DND-41 (cell line): Measurements from ENCODE around the gene LGALSL.

Experiments used
- ATAC-seq: fragments of 200-7000 bp; cut with Tn5 transposase; 3 replicates; pipeline ENCODE4 v1.9.1; 2021; ENCODE audit warnings: low read depth; ENCODE audit not compliant: insufficient read depth
- DNase-seq: peaks from one replicate; pipeline ENCODE4 v3.0.0-alpha.2; 2020
- H2AFZ ChIP-seq: 2 replicates; pipeline ENCODE4 v1.6.0; 2012; ENCODE audit warnings: low read depth, low read length
- H3K27ac ChIP-seq: 2 replicates; pipeline ENCODE4 v1.5.1; 2012; ENCODE audit warnings: low read length, inconsistent platforms
- H3K27me3 ChIP-seq: fragments of 200-600 bp; sonication (generic); 2 replicates; pipeline ENCODE4 v1.6.0; 2012; ENCODE audit warnings: low read length, mild to moderate bottlenecking, inconsistent platforms; ENCODE audit not compliant: insufficient read depth, poor library complexity
- H3K36me3 ChIP-seq: 2 replicates; pipeline ENCODE4 v1.5.1; 2012; ENCODE audit warnings: low read length, inconsistent platforms; ENCODE audit not compliant: insufficient read depth
- H3K4me1 ChIP-seq: 2 replicates; pipeline ENCODE4 v1.5.1; 2012; ENCODE audit warnings: mild to moderate bottlenecking, low read length; ENCODE audit not compliant: insufficient read depth
- H3K4me2 ChIP-seq: 2 replicates; pipeline ENCODE4 v1.6.0; 2012; ENCODE audit warnings: mild to moderate bottlenecking, moderate library complexity, low read length, inconsistent platforms; ENCODE audit not compliant: insufficient read depth
- H3K4me3 ChIP-seq, 2 experiments: fragments of 200-600 bp in 1 of 2; shearing (Covaris generic) in 1 of 2; 2 replicates each; pipeline ENCODE4 v1.5.1; 2012 to 2016; ENCODE audit warnings: inconsistent platforms in 2 of 2, low read length in 2 of 2, mild to moderate bottlenecking in 2 of 2, low read depth in 1 of 2, moderate library complexity in 1 of 2
- H3K79me2 ChIP-seq: 2 replicates; pipeline ENCODE4 v1.6.0; 2012; ENCODE audit warnings: low read length, inconsistent platforms; ENCODE audit not compliant: insufficient read depth
- H3K9ac ChIP-seq: 2 replicates; pipeline ENCODE4 v1.6.0; 2012; ENCODE audit warnings: low read depth, mild to moderate bottlenecking, inconsistent platforms, low read length, moderate library complexity
- H3K9me3 ChIP-seq: 2 replicates; pipeline ENCODE4 v1.5.1; 2012; ENCODE audit warnings: low read length, moderate library complexity, mild to moderate bottlenecking, inconsistent platforms; ENCODE audit not compliant: insufficient read depth, severe bottlenecking
- H4K20me1 ChIP-seq: 2 replicates; pipeline ENCODE4 v1.6.0; 2012; ENCODE audit warnings: low read length; ENCODE audit not compliant: insufficient read depth
- EZH2 ChIP-seq: IDR thresholded peaks from 3 replicates; pipeline ENCODE4 v1.6.1; 2012; ENCODE audit warnings: borderline replicate concordance, low read depth, mild to moderate bottlenecking, moderate library complexity, low read length, inconsistent platforms; ENCODE audit not compliant: severe bottlenecking
- TF ChIP-seq, protein P1 (sequence below): IDR thresholded peaks from 2 replicates; pipeline ENCODE4 v1.5.1; 2012; ENCODE audit warnings: borderline replicate concordance, low read length, moderate library complexity, mild to moderate bottlenecking; ENCODE audit not compliant: poor library complexity, severe bottlenecking; ENCODE audit errors: extremely low read depth

The LGALSL gene

DNA sequence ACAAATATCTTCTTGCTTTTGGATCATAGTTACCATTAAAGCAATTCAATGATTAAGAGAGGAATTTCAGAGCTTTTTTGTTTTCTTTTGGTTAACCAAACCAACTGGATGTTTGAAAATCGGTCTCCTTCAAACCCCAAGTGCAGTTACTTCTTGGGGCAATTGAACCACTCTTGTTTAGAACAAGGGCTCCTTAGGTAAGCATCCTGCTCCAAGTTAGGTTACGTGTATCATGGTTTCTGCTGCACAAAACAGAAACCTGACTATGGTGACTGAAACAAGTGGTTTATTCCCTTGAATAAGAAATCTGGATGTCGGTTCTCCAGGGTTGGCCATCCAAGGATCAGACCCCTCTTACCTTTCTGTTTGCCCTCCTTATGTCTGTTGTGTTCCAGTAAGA, 16.1 kb upstream of the LGALSL start:
- H2AFZ ChIP-seq = no peak overlapping the region
- H3K4me2 ChIP-seq = no peak overlapping the region
- H3K27ac ChIP-seq = no peak overlapping the region
- DNase-seq = no peak
- H3K9me3 ChIP-seq = no peaks in the 10 kb centered on the region
- no peak for TF ChIP-seq EZH2
- TF ChIP-seq, protein P1, sequence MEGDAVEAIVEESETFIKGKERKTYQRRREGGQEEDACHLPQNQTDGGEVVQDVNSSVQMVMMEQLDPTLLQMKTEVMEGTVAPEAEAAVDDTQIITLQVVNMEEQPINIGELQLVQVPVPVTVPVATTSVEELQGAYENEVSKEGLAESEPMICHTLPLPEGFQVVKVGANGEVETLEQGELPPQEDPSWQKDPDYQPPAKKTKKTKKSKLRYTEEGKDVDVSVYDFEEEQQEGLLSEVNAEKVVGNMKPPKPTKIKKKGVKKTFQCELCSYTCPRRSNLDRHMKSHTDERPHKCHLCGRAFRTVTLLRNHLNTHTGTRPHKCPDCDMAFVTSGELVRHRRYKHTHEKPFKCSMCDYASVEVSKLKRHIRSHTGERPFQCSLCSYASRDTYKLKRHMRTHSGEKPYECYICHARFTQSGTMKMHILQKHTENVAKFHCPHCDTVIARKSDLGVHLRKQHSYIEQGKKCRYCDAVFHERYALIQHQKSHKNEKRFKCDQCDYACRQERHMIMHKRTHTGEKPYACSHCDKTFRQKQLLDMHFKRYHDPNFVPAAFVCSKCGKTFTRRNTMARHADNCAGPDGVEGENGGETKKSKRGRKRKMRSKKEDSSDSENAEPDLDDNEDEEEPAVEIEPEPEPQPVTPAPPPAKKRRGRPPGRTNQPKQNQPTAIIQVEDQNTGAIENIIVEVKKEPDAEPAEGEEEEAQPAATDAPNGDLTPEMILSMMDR = no peak
- H3K4me3 ChIP-seq = no peak overlapping the region
- no peak overlapping the region for H3K9ac ChIP-seq
- peaks cover 16% of the 10 kb centered on the region for H3K27me3 ChIP-seq
- no peaks in the 10 kb centered on the region for H3K4me1 ChIP-seq
- H4K20me1 ChIP-seq = no peaks in the 10 kb centered on the region
- no peaks in the 10 kb centered on the region for H3K79me2 ChIP-seq
- no peaks in the 10 kb centered on the region for H3K36me3 ChIP-seq
- no peak for ATAC-seq

GRCh38 chr2:64439194-64439593, 14.8 kb upstream of the LGALSL start:
- no peak overlapping the region for H3K27ac ChIP-seq
- no peaks in the 10 kb centered on the region for H4K20me1 ChIP-seq
- H3K9ac ChIP-seq = no peak overlapping the region
- H3K36me3 ChIP-seq = no peaks in the 10 kb centered on the region
- H3K4me3 ChIP-seq = no peak overlapping the region
- H3K27me3 ChIP-seq = peaks cover 19% of the 10 kb centered on the region
- H3K4me1 ChIP-seq = no peaks in the 10 kb centered on the region
- H3K79me2 ChIP-seq = no peaks in the 10 kb centered on the region
- TF ChIP-seq EZH2 = no peak
- DNase-seq (no peak), ATAC-seq (no peak)
- H3K4me2 ChIP-seq = no peak overlapping the region
- H2AFZ ChIP-seq = no peak overlapping the region
- no peaks in the 10 kb centered on the region for H3K9me3 ChIP-seq

DNA sequence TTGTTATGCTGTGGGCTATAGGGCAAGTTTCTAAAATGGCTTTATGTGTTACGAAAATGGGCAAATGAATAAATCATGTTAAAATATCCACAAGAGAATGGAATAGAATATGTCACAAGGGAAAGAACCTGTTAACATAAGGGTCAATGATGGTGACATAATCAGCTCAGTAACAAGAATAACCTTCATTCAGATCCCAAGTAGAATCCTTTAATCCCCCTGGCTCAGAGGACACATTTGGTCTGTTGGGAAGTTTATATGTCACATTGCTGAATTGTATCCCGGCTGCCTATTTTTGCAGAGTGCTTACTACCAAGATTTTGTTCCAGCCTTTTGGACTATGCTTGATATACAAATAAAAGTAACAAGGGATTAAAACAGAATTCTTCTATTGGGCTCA, 13.1 kb upstream of the LGALSL start:
- no peak overlapping the region for H3K27ac ChIP-seq
- ATAC-seq (no peak), DNase-seq (no peak)
- H3K36me3 ChIP-seq = no peaks in the 10 kb centered on the region
- no peaks in the 10 kb centered on the region for H4K20me1 ChIP-seq
- peaks cover 24% of the 10 kb centered on the region for H3K27me3 ChIP-seq
- H2AFZ ChIP-seq = no peak overlapping the region
- H3K9ac ChIP-seq = no peak overlapping the region
- TF ChIP-seq, protein P1 = no peak
- TF ChIP-seq EZH2 = no peak
- H3K79me2 ChIP-seq = no peaks in the 10 kb centered on the region
- no peaks in the 10 kb centered on the region for H3K4me1 ChIP-seq
- no peaks in the 10 kb centered on the region for H3K9me3 ChIP-seq
- H3K4me2 ChIP-seq = no peak overlapping the region
- H3K4me3 ChIP-seq = no peak overlapping the region

- Histone ChIP-seq H3K27ac (no peak overlapping the region), H2AFZ (no peak overlapping the region), H3K9me3 (no peaks in the 10 kb centered on the region), H3K27me3 (peaks cover 28% of the 10 kb centered on the region), H3K4me2 (no peak overlapping the region), H3K9ac (no peak overlapping the region), H3K4me1 (no peaks in the 10 kb centered on the region), H3K4me3 (no peak overlapping the region), H3K79me2 (no peaks in the 10 kb centered on the region), H3K36me3 (no peaks in the 10 kb centered on the region), H4K20me1 (no peaks in the 10 kb centered on the region)
- no peak for TF ChIP-seq EZH2
- TF ChIP-seq, protein P1 = no peak
- ATAC-seq (no peak), DNase-seq (no peak)
Observed at GRCh38 chr2:64442277-64442676, 11.7 kb upstream of the LGALSL start.
